ENCODE data around the gene TCF20. TPM values are rescaled to one million over a fixed set of nuclear protein-coding genes. Genes with fewer than 3 reads are reported as not detected.

Gene TCF20
- total and polyA plus RNA-seq, 2 donors (not counting 1 experiment from before 2014, with no cell fraction given), result 16.4 to 81.3 TPM

DNA sequence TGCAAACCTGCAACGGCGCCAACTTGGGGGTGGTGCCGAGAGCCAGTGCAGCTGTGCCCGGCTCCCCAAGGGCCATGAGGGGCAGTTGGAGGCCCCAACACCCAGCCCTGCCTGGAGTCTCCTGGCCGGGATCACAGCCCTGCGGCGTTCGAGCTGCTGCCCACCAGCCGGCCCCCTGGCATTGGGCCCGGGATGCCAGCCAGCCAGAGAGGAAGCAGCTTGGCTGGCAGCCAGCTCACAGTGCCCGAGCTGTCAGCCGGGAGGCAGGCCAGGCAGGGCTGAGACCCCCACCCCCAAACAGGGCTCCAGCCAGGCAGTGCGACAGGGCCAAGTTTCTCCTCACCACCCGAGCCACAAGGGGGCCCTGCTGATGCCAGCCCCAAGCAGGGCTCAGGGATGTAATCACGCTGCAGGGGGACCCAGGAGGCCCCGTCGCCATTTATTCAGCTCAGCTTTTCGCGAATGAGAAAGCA is 26.0 kb upstream of the TCF20 start:
- peak overlapping the region; percentile 39 for H3K4me2 ChIP-seq (replicated peaks; ENCODE audit: low read depth, low read length, poor library complexity, severe bottlenecking)
- Mint-ChIP-seq H3K27me3 (peaks cover 3% of the 10 kb centered on the region), H3K27ac (no peak overlapping the region), H3K9me3 (ENCODE audit: insufficient read depth) (no peaks in the 10 kb centered on the region), H3K4me1 (peaks cover 66% of the 10 kb centered on the region), H3K4me3 (peak overlapping the region; percentile 37)
- ChIA-PET CTCF (interaction anchor here (0.6 to 2.3 kb wide), 7 partner anchors 9 to 146 kb away, joined by 3 to 9 read pairs (median 3); no protein-coding TSS in a partner anchor), POLR2A (interaction anchor here (0.6 kb wide), 2 partner anchors 75 to 214 kb away, joined by 5 to 7 read pairs; no protein-coding TSS in a partner anchor)
- H3K4me3 ChIP-seq (ENCODE audit: control extremely low read depth in 1 of 5, extremely low read depth in 1 of 5, insufficient read depth in 1 of 5, low read depth in 2 of 5, low read length in 4 of 5), result no peak overlapping the region
- no peaks in the 10 kb centered on the region for H3K9me3 ChIP-seq (ENCODE audit: control extremely low read depth in 1 of 3, control insufficient read depth in 2 of 3, insufficient read depth in 1 of 3, low read length in 2 of 3)
- no peaks in the 10 kb centered on the region for H3K79me2 ChIP-seq (ENCODE audit: control insufficient read depth, insufficient read depth, low read length)
- no peaks in the 10 kb centered on the region for H3K36me3 ChIP-seq (replicated peaks in 1 of 2; ENCODE audit: control extremely low read depth in 1 of 2, control insufficient read depth in 1 of 2, extremely low read depth in 1 of 2, insufficient read depth in 2 of 2, low read length in 1 of 2)
- peak overlapping the region; percentile 15 for H2AFZ ChIP-seq (ENCODE audit: insufficient read depth, low read depth, low read length, poor library complexity, severe bottlenecking)
- no peak overlapping the region for H3K27ac ChIP-seq (ENCODE audit: low read length in 2 of 2)
- H3K4me1 ChIP-seq (ENCODE audit: control insufficient read depth in 2 of 2, insufficient read depth in 2 of 2, low read length in 2 of 2), result peaks cover 59 to 76% of the 10 kb centered on the region in 2 donors
- no peaks in the 10 kb centered on the region for H3K27me3 ChIP-seq (replicated peaks in 1 of 4; ENCODE audit: control extremely low read depth in 1 of 4, control insufficient read depth in 3 of 4, insufficient read depth in 4 of 4, low read length in 3 of 4)
- peak; percentile 47 for DNase-seq
- TF ChIP-seq, protein P1, sequence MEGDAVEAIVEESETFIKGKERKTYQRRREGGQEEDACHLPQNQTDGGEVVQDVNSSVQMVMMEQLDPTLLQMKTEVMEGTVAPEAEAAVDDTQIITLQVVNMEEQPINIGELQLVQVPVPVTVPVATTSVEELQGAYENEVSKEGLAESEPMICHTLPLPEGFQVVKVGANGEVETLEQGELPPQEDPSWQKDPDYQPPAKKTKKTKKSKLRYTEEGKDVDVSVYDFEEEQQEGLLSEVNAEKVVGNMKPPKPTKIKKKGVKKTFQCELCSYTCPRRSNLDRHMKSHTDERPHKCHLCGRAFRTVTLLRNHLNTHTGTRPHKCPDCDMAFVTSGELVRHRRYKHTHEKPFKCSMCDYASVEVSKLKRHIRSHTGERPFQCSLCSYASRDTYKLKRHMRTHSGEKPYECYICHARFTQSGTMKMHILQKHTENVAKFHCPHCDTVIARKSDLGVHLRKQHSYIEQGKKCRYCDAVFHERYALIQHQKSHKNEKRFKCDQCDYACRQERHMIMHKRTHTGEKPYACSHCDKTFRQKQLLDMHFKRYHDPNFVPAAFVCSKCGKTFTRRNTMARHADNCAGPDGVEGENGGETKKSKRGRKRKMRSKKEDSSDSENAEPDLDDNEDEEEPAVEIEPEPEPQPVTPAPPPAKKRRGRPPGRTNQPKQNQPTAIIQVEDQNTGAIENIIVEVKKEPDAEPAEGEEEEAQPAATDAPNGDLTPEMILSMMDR (IDR thresholded peaks at IDR 0.05), result peak; percentile 37
- no peak for TF ChIP-seq EZH2 (IDR thresholded peaks at IDR 0.05; ENCODE audit: borderline replicate concordance, insufficient read depth, low read depth, low read length, poor library complexity, severe bottlenecking)
- intact Hi-C loops (cut with micrococcal nuclease), result no loop called here
- ATAC-seq (ENCODE audit: low read depth), result no peak
- WGBS (ENCODE audit: insufficient coverage), result 15% methylated on average over 19 of the region's 19 CpGs
- no peaks in the 10 kb centered on the region for H4K20me1 ChIP-seq (ENCODE audit: control insufficient read depth, insufficient read depth, low read length, poor library complexity, severe bottlenecking)
- H3K9ac ChIP-seq (ENCODE audit: low read length), result no peak overlapping the region

Data from B cell (primary cell).